ENCODE results near the gene WDR64. TPM values are rescaled to one million over a fixed set of nuclear protein-coding genes. Genes with fewer than 3 reads are reported as not detected.

Gene WDR64
- total and polyA plus RNA-seq, 4 donors, result 0.02 to 0.70 (median 0.17) TPM

- no peaks in the 10 kb centered on the region for H3K36me3 ChIP-seq (ENCODE audit: control insufficient read depth in 4 of 4, insufficient read depth in 3 of 4, low read depth in 1 of 4, low read length in 3 of 4)
- no peaks in the 10 kb centered on the region for H3K4me1 ChIP-seq (ENCODE audit: control insufficient read depth in 4 of 4, insufficient read depth in 4 of 4, low read length in 3 of 4)
- no peaks in the 10 kb centered on the region for H3K9me3 ChIP-seq (ENCODE audit: control insufficient read depth in 4 of 4, low read length in 3 of 4)
- H3K9ac ChIP-seq (ENCODE audit: low read depth in 1 of 2, low read length in 2 of 2), result no peak overlapping the region
- H3K27me3 ChIP-seq (ENCODE audit: control insufficient read depth in 4 of 4, insufficient read depth in 4 of 4, low read length in 3 of 4), result no peaks in the 10 kb centered on the region
- DNase-seq (ENCODE audit: low spot score), result no peak
- TF ChIP-seq HNF4A (conservative IDR thresholded peaks at IDR 0.05) (no peak), FOXA1 (IDR thresholded peaks at IDR 0.05) (no peak), YY1 (IDR thresholded peaks at IDR 0.05) (no peak), TAF1 (conservative IDR thresholded peaks at IDR 0.05) (no peak), EGR1 (IDR thresholded peaks at IDR 0.05; ENCODE audit: low read depth in 2 of 2) (no peak), MAX (IDR thresholded peaks at IDR 0.05) (no peak), GABPA (IDR thresholded peaks at IDR 0.05 in 1 of 2, conservative IDR thresholded peaks at IDR 0.05 in 1 of 2) (no peak), NR2F2 (IDR thresholded peaks at IDR 0.05) (no peak), ATF3 (IDR thresholded peaks at IDR 0.05) (no peak), RAD21 (IDR thresholded peaks at IDR 0.05) (no peak), JUND (IDR thresholded peaks at IDR 0.05) (no peak), FOXA2 (IDR thresholded peaks at IDR 0.05) (no peak), ZBTB33 (IDR thresholded peaks at IDR 0.05) (no peak), HNF4G (IDR thresholded peaks at IDR 0.05) (no peak)
- TF ChIP-seq, protein P1, sequence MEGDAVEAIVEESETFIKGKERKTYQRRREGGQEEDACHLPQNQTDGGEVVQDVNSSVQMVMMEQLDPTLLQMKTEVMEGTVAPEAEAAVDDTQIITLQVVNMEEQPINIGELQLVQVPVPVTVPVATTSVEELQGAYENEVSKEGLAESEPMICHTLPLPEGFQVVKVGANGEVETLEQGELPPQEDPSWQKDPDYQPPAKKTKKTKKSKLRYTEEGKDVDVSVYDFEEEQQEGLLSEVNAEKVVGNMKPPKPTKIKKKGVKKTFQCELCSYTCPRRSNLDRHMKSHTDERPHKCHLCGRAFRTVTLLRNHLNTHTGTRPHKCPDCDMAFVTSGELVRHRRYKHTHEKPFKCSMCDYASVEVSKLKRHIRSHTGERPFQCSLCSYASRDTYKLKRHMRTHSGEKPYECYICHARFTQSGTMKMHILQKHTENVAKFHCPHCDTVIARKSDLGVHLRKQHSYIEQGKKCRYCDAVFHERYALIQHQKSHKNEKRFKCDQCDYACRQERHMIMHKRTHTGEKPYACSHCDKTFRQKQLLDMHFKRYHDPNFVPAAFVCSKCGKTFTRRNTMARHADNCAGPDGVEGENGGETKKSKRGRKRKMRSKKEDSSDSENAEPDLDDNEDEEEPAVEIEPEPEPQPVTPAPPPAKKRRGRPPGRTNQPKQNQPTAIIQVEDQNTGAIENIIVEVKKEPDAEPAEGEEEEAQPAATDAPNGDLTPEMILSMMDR (IDR thresholded peaks at IDR 0.05; ENCODE audit: low read depth, low read length, missing input control), result no peak
- TF ChIP-seq, protein P2, sequence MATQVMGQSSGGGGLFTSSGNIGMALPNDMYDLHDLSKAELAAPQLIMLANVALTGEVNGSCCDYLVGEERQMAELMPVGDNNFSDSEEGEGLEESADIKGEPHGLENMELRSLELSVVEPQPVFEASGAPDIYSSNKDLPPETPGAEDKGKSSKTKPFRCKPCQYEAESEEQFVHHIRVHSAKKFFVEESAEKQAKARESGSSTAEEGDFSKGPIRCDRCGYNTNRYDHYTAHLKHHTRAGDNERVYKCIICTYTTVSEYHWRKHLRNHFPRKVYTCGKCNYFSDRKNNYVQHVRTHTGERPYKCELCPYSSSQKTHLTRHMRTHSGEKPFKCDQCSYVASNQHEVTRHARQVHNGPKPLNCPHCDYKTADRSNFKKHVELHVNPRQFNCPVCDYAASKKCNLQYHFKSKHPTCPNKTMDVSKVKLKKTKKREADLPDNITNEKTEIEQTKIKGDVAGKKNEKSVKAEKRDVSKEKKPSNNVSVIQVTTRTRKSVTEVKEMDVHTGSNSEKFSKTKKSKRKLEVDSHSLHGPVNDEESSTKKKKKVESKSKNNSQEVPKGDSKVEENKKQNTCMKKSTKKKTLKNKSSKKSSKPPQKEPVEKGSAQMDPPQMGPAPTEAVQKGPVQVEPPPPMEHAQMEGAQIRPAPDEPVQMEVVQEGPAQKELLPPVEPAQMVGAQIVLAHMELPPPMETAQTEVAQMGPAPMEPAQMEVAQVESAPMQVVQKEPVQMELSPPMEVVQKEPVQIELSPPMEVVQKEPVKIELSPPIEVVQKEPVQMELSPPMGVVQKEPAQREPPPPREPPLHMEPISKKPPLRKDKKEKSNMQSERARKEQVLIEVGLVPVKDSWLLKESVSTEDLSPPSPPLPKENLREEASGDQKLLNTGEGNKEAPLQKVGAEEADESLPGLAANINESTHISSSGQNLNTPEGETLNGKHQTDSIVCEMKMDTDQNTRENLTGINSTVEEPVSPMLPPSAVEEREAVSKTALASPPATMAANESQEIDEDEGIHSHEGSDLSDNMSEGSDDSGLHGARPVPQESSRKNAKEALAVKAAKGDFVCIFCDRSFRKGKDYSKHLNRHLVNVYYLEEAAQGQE (IDR thresholded peaks at IDR 0.05), result no peak
- 89% methylated on average over 5 of the region's 5 CpGs for WGBS
- H3K4me3 ChIP-seq (ENCODE audit: low read depth in 1 of 3, low read length in 3 of 3), result no peak overlapping the region
- no peak overlapping the region for H3K27ac ChIP-seq (ENCODE audit: low read depth in 1 of 2, low read length in 2 of 2)
These were observed 8.4 kb downstream of the WDR64 start for GRCh38 chr1:241660424-241660972.

DNA sequence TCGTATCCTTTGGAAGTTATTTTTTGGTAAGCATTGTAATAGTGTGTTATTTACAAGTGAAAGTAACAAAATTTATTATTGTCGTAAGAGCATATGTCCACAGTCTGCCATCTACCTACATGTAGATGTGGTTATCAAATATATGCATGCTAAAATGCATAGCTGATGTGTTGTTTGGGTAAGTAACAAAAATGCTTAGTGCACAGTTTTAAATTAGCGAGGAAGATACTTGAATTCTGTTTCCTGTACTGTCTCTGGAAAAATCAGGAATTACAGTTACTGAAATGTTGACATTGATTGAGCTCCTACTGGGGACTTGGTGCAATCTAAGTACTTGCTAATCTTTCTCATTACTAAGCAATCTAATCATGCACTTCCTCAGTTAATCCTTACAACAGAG lies 14.3 kb downstream of the WDR64 start:
- H3K27me3 ChIP-seq (ENCODE audit: control insufficient read depth in 4 of 4, insufficient read depth in 4 of 4, low read length in 3 of 4), result no peaks in the 10 kb centered on the region
- no peak overlapping the region for H3K4me3 ChIP-seq (ENCODE audit: low read depth in 1 of 3, low read length in 3 of 3)
- H3K4me1 ChIP-seq (ENCODE audit: control insufficient read depth in 4 of 4, insufficient read depth in 4 of 4, low read length in 3 of 4), result no peaks in the 10 kb centered on the region
- H3K9me3 ChIP-seq (ENCODE audit: control insufficient read depth in 4 of 4, low read length in 3 of 4), result no peaks in the 10 kb centered on the region
- TF ChIP-seq FOXA2 (IDR thresholded peaks at IDR 0.05), result no peak
- TF ChIP-seq MAX (IDR thresholded peaks at IDR 0.05), result no peak
- TF ChIP-seq JUND (IDR thresholded peaks at IDR 0.05), result no peak
- no peak for TF ChIP-seq RXRA (IDR thresholded peaks at IDR 0.05)
- TF ChIP-seq, protein P2 (IDR thresholded peaks at IDR 0.05), result no peak
- TF ChIP-seq HNF4G (IDR thresholded peaks at IDR 0.05), result no peak
- no peak for DNase-seq (ENCODE audit: low spot score)
- WGBS, result 90% methylated on average over 3 of the region's 3 CpGs
- no peak overlapping the region for H3K27ac ChIP-seq (ENCODE audit: low read depth in 1 of 2, low read length in 2 of 2)
- no peak overlapping the region for H3K9ac ChIP-seq (ENCODE audit: low read depth in 1 of 2, low read length in 2 of 2)
- no peaks in the 10 kb centered on the region for H3K36me3 ChIP-seq (ENCODE audit: control insufficient read depth in 4 of 4, insufficient read depth in 3 of 4, low read depth in 1 of 4, low read length in 3 of 4)

All from liver (tissue), 9 donors.